SJSA1 (cell line): ENCODE data around the gene LPCAT1. TPM values are rescaled to one million over a fixed set of nuclear protein-coding genes. Genes with fewer than 3 reads are reported as not detected.
"Not testable (repeated sequence)": the region's sequence is repeated elsewhere in the genome, so short reads cannot be mapped to it uniquely, and the experiment has no call there.

ENCODE experiments used
- DNase-seq, 2 experiments: peaks; one replicate each; pipeline ENCODE4 v3.0.0-alpha.2; 2015 to 2020; ENCODE audit warnings: low spot score in 2 of 2, low read depth in 1 of 2
- H3K27ac ChIP-seq: fragments of 250-450 bp; sonication (Bioruptor Pico); 2 replicates; pipeline ENCODE4 v1.5.1; 2020; ENCODE audit warnings: mild to moderate bottlenecking, moderate library complexity
- H3K27me3 ChIP-seq: fragments of 250-450 bp; sonication (Bioruptor Pico); replicated peaks from 2 replicates; pipeline ENCODE4 v1.5.1; 2020; ENCODE audit warnings: mild to moderate bottlenecking, moderate library complexity
- H3K36me3 ChIP-seq: fragments of 250-450 bp; sonication (Bioruptor Pico); 2 replicates; pipeline ENCODE4 v1.5.1; 2020; ENCODE audit warnings: mild to moderate bottlenecking
- H3K4me1 ChIP-seq: fragments of 250-450 bp; sonication (Bioruptor Pico); replicated peaks from 2 replicates; pipeline ENCODE4 v1.6.1; 2021; ENCODE audit warnings: mild to moderate bottlenecking
- H3K4me3 ChIP-seq: fragments of 250-450 bp; sonication (Bioruptor Pico); 2 replicates; pipeline ENCODE4 v1.5.1; 2020; ENCODE audit warnings: mild to moderate bottlenecking
- H3K9me3 ChIP-seq: fragments of 250-450 bp; sonication (Bioruptor Pico); replicated peaks from 2 replicates; pipeline ENCODE4 v1.5.1; 2020; ENCODE audit warnings: mild to moderate bottlenecking
- total RNA-seq: library from RNA; depleted of rRNA; stranded (reverse); fragments of >200 nt; shearing (Covaris generic); gene quantifications from 2 replicates; pipeline ENCODE4 v1.2.3, GENCODE V29; 2014

LPCAT1 gene
- total RNA-seq, 1 experiment from 2014 or later, result 28.2 TPM

- Histone ChIP-seq H3K4me3 (no peak overlapping the region), H3K27ac (no peak overlapping the region), H3K9me3 (no peaks in the 10 kb centered on the region; the same call in 1 of the 2 replicates), H3K36me3 (peaks cover 12% of the 10 kb centered on the region), H3K4me1 (peaks cover 8% of the 10 kb centered on the region), H3K27me3 (no peaks in the 10 kb centered on the region)
- peak in 1 of 2 experiments; percentile 45 for DNase-seq
These were observed 5.9 kb downstream of the LPCAT1 start for GRCh38 chr5:1517838-1518237.

GRCh38 chr5:1516615-1517601 is 6.9 kb downstream of the LPCAT1 start:
- peak in 1 of 2 experiments; percentile 44 for DNase-seq
- Histone ChIP-seq H3K4me1 (0 out of 2 replicates have a peak, but pooled peaks cover 6% of the 10 kb centered on the region), H3K9me3 (no peaks in the 10 kb centered on the region; the same call in 1 of the 2 replicates), H3K4me3 (no peak overlapping the region), H3K36me3 (peaks cover 15% of the 10 kb centered on the region), H3K27ac (no peak overlapping the region), H3K27me3 (no peaks in the 10 kb centered on the region)

- no peaks in the 10 kb centered on the region; the same call in 1 of the 2 replicates for H3K9me3 ChIP-seq
- H3K4me3 ChIP-seq, result no peak overlapping the region
- 0 out of 2 replicates have a peak, but pooled peaks cover 8% of the 10 kb centered on the region for H3K4me1 ChIP-seq
- no peaks in the 10 kb centered on the region for H3K27me3 ChIP-seq
- no peak overlapping the region for H3K27ac ChIP-seq
- peaks cover 16% of the 10 kb centered on the region for H3K36me3 ChIP-seq
- peak in 1 of 2 experiments; percentile 42 for DNase-seq
These were observed 7.7 kb downstream of the LPCAT1 start for GRCh38 chr5:1515921-1516571.

GRCh38 chr5:1515311-1515920 is 8.3 kb downstream of the LPCAT1 start:
- H3K4me3 ChIP-seq, result no peak overlapping the region
- peaks cover 18% of the 10 kb centered on the region for H3K36me3 ChIP-seq
- 0 out of 2 replicates have a peak, but pooled peaks cover 8% of the 10 kb centered on the region for H3K4me1 ChIP-seq
- DNase-seq, result peak in 1 of 2 experiments; percentile 45
- H3K27me3 ChIP-seq, result no peaks in the 10 kb centered on the region
- no peak overlapping the region for H3K27ac ChIP-seq
- H3K9me3 ChIP-seq, result no peaks in the 10 kb centered on the region

- not testable (repeated sequence) for H3K27ac ChIP-seq, H3K27me3 ChIP-seq, H3K4me3 ChIP-seq, H3K9me3 ChIP-seq, H3K4me1 ChIP-seq
- peaks cover 18% of the 10 kb centered on the region for H3K36me3 ChIP-seq
- DNase-seq, result peak in 1 of 2 experiments; percentile 43
These were observed 8.9 kb downstream of the LPCAT1 start for GRCh38 chr5:1514819-1515310.

GRCh38 chr5:1514027-1514818 is 9.5 kb downstream of the LPCAT1 start:
- DNase-seq, result peak in 1 of 2 experiments; percentile 42
- no peaks in the 10 kb centered on the region for H3K27me3 ChIP-seq
- H3K4me1 ChIP-seq, result 0 out of 2 replicates have a peak, but pooled peaks cover 8% of the 10 kb centered on the region
- H3K27ac ChIP-seq, result no peak overlapping the region
- H3K4me3 ChIP-seq, result no peak overlapping the region
- H3K9me3 ChIP-seq, result no peaks in the 10 kb centered on the region
- peaks cover 18% of the 10 kb centered on the region for H3K36me3 ChIP-seq

- Histone ChIP-seq H3K27ac (no peak overlapping the region), H3K4me3 (no peak overlapping the region), H3K4me1 (0 out of 2 replicates have a peak, but pooled peaks cover 8% of the 10 kb centered on the region), H3K27me3 (no peaks in the 10 kb centered on the region), H3K9me3 (no peaks in the 10 kb centered on the region), H3K36me3 (peaks cover 18% of the 10 kb centered on the region)
- peak in 1 of 2 experiments; percentile 33 for DNase-seq
These were observed 10.3 kb downstream of the LPCAT1 start for GRCh38 chr5:1513326-1514026.

GRCh38 chr5:1512541-1513291 is 11.0 kb downstream of the LPCAT1 start:
- Histone ChIP-seq H3K4me3 (no peak overlapping the region), H3K9me3 (no peaks in the 10 kb centered on the region), H3K4me1 (0 out of 2 replicates have a peak, but pooled peaks cover 8% of the 10 kb centered on the region), H3K27me3 (no peaks in the 10 kb centered on the region), H3K36me3 (peaks cover 18% of the 10 kb centered on the region), H3K27ac (no peak overlapping the region)
- DNase-seq, result peak in 1 of 2 experiments; percentile 46

- Histone ChIP-seq H3K27ac (no peak overlapping the region), H3K9me3 (no peaks in the 10 kb centered on the region), H3K27me3 (no peaks in the 10 kb centered on the region), H3K4me1 (0 out of 2 replicates have a peak, but pooled peaks cover 8% of the 10 kb centered on the region), H3K36me3 (peaks cover 16% of the 10 kb centered on the region), H3K4me3 (no peak overlapping the region)
- DNase-seq, result peak; percentile 23 to 72
These were observed 11.9 kb downstream of the LPCAT1 start for GRCh38 chr5:1511651-1512540.

GRCh38 chr5:1511048-1511447 is 12.7 kb downstream of the LPCAT1 start:
- DNase-seq, result peak in 1 of 2 experiments; percentile 37
- H3K27ac ChIP-seq, result no peak overlapping the region
- H3K4me1 ChIP-seq, result 0 out of 2 replicates have a peak, but pooled peaks cover 8% of the 10 kb centered on the region
- H3K4me3 ChIP-seq, result no peak overlapping the region
- no peaks in the 10 kb centered on the region for H3K9me3 ChIP-seq
- H3K27me3 ChIP-seq, result no peaks in the 10 kb centered on the region
- peaks cover 16% of the 10 kb centered on the region for H3K36me3 ChIP-seq

GRCh38 chr5:1510631-1511030 is 13.1 kb downstream of the LPCAT1 start:
- no peaks in the 10 kb centered on the region for H3K27me3 ChIP-seq
- no peak overlapping the region for H3K4me3 ChIP-seq
- H3K9me3 ChIP-seq, result no peaks in the 10 kb centered on the region
- H3K4me1 ChIP-seq, result 0 out of 2 replicates have a peak, but pooled peaks cover 8% of the 10 kb centered on the region
- peak in 1 of 2 experiments; percentile 47 for DNase-seq
- H3K36me3 ChIP-seq, result peaks cover 16% of the 10 kb centered on the region
- no peak overlapping the region for H3K27ac ChIP-seq
